LNCAP (cell line): ENCODE measurements around the gene IL1RAPL2.

Experiments used
- TF ChIP-seq, protein P1 (sequence below): fragments of 450-650 bp; IDR thresholded peaks from 2 replicates; pipeline ENCODE4 v1.5.1; 2017; ENCODE audit warnings: mild to moderate bottlenecking

The IL1RAPL2 gene

DNA sequence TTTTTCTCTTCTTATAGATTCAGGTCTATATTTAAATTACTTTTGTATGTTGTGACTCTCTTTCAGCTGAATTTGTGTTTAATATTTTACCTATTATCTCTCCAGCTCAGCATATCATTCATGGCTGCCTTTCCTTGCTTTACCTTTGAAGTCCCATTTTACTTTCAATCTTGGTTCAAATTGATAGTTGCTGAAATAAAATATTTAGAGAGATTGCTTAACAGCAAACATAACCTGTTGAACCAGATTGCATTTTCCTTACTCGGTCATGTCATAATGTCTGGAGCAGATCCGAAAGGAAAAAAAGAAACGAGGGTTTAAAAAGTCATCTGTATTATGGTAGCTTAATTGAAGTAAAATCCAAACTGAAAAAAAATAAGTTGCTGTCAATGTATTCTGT lies 94.1 kb downstream of the IL1RAPL2 start:
- TF ChIP-seq, protein P1, sequence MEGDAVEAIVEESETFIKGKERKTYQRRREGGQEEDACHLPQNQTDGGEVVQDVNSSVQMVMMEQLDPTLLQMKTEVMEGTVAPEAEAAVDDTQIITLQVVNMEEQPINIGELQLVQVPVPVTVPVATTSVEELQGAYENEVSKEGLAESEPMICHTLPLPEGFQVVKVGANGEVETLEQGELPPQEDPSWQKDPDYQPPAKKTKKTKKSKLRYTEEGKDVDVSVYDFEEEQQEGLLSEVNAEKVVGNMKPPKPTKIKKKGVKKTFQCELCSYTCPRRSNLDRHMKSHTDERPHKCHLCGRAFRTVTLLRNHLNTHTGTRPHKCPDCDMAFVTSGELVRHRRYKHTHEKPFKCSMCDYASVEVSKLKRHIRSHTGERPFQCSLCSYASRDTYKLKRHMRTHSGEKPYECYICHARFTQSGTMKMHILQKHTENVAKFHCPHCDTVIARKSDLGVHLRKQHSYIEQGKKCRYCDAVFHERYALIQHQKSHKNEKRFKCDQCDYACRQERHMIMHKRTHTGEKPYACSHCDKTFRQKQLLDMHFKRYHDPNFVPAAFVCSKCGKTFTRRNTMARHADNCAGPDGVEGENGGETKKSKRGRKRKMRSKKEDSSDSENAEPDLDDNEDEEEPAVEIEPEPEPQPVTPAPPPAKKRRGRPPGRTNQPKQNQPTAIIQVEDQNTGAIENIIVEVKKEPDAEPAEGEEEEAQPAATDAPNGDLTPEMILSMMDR, result no peak

DNA sequence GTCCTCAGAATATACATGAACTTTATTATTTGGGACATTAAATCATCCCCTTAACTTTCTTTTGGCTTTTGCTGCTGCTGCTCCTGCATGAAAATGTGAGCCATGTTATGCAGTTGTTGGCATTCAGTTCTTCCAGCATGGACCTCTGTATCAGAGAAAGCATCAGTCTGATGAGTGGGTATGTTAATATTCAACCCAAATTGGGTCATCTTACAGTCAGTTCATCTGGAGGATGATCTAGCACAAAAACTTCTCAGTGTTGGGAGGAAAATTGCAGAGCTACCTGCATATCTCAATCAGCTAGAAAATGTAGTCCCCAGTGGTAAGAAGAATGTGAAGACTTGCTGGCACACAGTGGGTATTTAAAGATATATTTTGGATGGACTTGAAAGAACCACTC lies 96.7 kb downstream of the IL1RAPL2 start:
- TF ChIP-seq, protein P1, result no peak

DNA sequence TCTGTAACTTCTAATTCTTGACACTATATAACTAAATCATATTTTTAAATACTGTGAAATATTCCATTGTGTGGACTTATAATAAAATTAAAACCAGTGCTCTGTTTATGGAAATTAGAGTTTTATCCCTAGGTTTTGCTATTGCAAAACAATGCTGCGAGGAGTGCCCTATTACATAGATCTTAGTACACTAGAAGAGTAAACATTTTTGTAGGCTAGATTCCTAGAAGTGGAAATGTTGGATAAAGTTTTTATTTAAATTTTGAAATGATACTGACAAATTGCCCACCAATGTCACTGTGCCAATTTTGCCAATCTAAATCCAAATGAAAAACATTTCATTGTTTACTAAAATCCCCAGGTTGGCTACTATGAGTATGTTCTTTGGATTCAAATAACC lies 99.7 kb downstream of the IL1RAPL2 start:
- TF ChIP-seq, protein P1, result no peak

DNA sequence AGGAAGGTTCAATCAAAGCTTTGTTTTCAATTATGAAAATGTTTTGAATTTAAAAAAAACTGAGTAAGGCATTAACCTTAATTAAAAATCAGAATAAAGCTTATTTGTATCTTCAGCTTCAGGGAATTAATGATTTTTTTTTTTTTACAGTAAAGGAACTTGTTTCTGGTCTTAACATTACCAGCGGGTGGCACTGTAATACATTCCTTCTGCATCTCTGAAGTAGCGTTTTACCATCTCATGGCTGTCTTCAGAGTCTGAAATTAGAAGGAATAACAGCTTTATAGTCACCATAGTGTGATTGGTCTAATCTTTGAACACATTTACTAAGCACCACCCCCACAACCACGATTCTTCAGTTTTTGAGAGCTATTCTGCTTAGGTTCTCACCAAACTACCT lies 102.6 kb downstream of the IL1RAPL2 start:
- TF ChIP-seq, protein P1, result no peak

DNA sequence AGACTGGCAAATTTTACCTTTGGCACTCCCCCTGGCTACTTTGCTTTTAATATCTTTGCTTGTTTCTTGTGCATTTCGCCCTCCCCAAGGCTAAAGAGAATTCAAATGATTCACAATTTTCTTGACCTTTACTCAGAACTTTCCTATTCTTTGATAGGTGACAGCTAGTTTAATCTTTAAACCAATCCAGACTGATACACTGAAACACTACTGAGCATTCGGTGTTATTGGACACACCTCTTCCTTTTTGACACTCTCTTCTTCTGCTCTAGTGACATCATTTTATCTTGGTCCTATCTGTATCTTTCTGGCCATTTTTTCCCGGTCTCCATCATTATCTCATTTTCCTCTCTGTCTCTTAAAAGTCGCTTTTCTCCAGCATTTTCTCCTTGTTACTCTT lies 103.1 kb downstream of the IL1RAPL2 start:
- TF ChIP-seq, protein P1, result no peak

DNA sequence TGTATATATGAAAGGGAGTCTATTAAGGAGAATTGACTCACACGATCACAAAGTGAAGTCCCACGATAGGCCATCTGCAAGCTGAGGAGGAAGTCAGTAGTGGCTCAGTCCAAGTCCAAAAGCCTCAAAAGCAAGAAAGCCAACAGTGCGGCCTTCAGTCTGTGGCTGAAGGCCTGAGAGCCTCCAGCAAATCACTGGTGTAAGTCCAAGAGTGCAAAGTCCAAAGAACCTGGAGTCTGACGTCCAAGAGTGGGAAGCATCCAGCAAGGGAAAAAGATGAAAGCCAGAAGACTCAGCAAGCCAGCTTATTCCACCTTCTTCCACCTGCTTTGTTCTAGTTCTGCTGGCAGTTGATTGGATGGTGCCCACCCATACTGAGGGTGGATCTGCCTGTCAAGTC lies 104.1 kb downstream of the IL1RAPL2 start:
- TF ChIP-seq, protein P1, result no peak

DNA sequence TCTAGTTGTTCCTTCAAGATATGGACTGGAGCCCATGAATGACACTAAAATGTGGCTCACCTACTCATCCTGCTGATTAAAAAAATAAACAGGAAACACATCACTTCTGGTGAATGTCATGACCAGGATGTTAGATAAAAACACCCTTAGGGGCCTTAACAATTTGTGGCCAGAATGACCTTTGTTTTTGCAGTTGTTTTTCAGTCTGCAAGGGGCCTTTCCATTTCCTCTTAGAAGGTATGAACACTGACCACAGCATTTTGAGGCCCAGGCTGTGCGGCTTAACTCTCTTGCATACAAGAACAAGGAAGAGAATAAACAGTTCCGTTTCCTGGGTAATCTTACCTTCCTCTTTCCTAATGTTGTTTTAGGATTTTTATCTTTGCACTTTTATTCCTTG lies 113.2 kb downstream of the IL1RAPL2 start:
- TF ChIP-seq, protein P1, result no peak

DNA sequence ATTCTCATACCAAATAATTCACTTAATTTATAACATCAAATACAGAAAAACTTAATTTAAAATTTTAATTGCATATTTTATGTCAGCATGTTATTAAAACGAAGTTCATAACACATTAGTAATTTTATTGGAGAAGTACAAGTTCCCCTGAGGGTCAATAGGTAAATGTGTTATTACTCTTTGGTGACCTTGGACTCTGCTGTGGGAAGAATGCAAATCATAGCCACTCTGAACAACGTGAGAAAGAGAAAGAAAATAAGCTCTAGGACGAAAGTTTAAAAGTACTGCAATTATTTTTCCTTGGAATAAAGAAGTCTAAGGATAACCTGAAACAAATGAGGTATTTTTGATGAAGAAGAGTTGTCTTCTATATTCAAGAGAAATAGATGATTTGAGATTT lies 115.2 kb downstream of the IL1RAPL2 start:
- TF ChIP-seq, protein P1, result no peak
